Transverse colon (tissue), 4 donors: ENCODE results near the gene CYP2E1. TPM values are rescaled to one million over a fixed set of nuclear protein-coding genes. Genes with fewer than 3 reads are reported as not detected.
"Not testable (repeated sequence)": the region's sequence is repeated elsewhere in the genome, so short reads cannot be mapped to it uniquely, and the experiment has no call there.

Source experiments
- DNase-seq: peaks from one replicate; pipeline ENCODE4 v3.0.0-alpha.2; 2019
- H3K27ac ChIP-seq, 4 donors: fragments of 200-600 bp; sonication (generic); 2 replicates each; pipeline ENCODE4 v1.5.1; 2016 to 2018; ENCODE audit warnings: inconsistent platforms in 4 of 4
- H3K27me3 ChIP-seq: fragments of 200-600 bp; sonication (generic); 2 replicates; pipeline ENCODE4 v1.5.1; 2017; ENCODE audit warnings: inconsistent platforms
- H3K36me3 ChIP-seq, 4 donors: fragments of 200-600 bp; sonication (generic); 2 replicates each; pipeline ENCODE4 v1.5.1; 2017 to 2019; ENCODE audit warnings: inconsistent platforms in 4 of 4
- H3K4me1 ChIP-seq, 4 donors: fragments of 200-600 bp; sonication (generic); 2 replicates each; pipeline ENCODE4 v1.5.1; 2017 to 2020; ENCODE audit warnings: inconsistent platforms in 4 of 4
- H3K4me3 ChIP-seq, 4 donors: fragments of 200-600 bp; sonication (generic); 1 replicate in 1 of 4; 2 replicates in 3 of 4; pipeline versions ENCODE4 v1.5.1 to v1.6.1; 2017 to 2019; ENCODE audit warnings: inconsistent platforms in 4 of 4
- H3K9me3 ChIP-seq, 2 donors: fragments of 200-600 bp; sonication (generic); 2 replicates each; pipeline ENCODE4 v1.5.1; 2017 to 2019; ENCODE audit warnings: inconsistent platforms in 2 of 2
- CTCF ChIP-seq, 5 experiments: fragments of 200-600 bp in 3 of 5; fragments of 450-650 bp in 2 of 5; sonication (generic) in 3 of 5; IDR thresholded peaks; 1 replicate in 2 of 5; 2 replicates in 3 of 5; pipeline ENCODE4 v1.5.1; 2016 to 2017; ENCODE audit warnings: antibody characterized with exemption in 5 of 5, inconsistent platforms in 3 of 5, mild to moderate bottlenecking in 2 of 5, moderate library complexity in 1 of 5
- EP300 ChIP-seq: sonication (generic); formaldehyde crosslinking; IDR thresholded peaks from one replicate; pipeline ENCODE4 v1.6.1; 2017; ENCODE audit warnings: antibody characterized with exemption, low read depth
- POLR2A ChIP-seq: fragments of 450-650 bp; IDR thresholded peaks from one replicate; pipeline ENCODE4 v1.6.1; 2016; ENCODE audit warnings: antibody characterized with exemption, mild to moderate bottlenecking, moderate library complexity
- POLR2AphosphoS5 ChIP-seq, 3 donors: sonication (generic); formaldehyde crosslinking; IDR thresholded peaks; one replicate each; pipeline ENCODE4 v1.6.1; 2016; ENCODE audit warnings: antibody characterized with exemption in 3 of 3
- WGBS, 2 donors: methylation state at CpG; one replicate each; pipeline ENCODE4 v1.1.5; 2018; ENCODE audit warnings: low coverage in 1 of 2; 5-methylcytosine and 5-hydroxymethylcytosine counted together
- in situ Hi-C, 4 donors: fragments of 200-750 bp; cut with MboI; loops; one replicate each; pipeline versions ENCODE4 v1.15.0 to v1.15.1; 2017; ENCODE audit warnings: low sequenced_read_pairs in 3 of 4, low pct_ligation_motif_present in 1 of 4, low pct_unique_long_range_greater_than_20kb in 1 of 4
- intact Hi-C: fragments of 100-400 bp; cut with DNase I; formaldehyde crosslinking; loops from one replicate; pipeline ENCODE4 v1.15.1; 2023; ENCODE audit warnings: low total_unique reads
- total RNA-seq, 4 donors: library from RNA; depleted of rRNA; stranded (reverse); fragments of >200 nt; gene quantifications; one replicate each; pipeline ENCODE4 v1.1.0, GENCODE V29; 2016

Gene CYP2E1
- total RNA-seq, 4 donors from 2014 or later, result 0.64 to 3.4 (median 0.96) TPM; not detected in 1

- no peaks in the 10 kb centered on the region for H3K9me3 ChIP-seq
- no peaks in the 10 kb centered on the region for H3K4me1 ChIP-seq
- 80 to 84% methylated on average over 4 of the region's 4 CpGs for WGBS, 2 donors
- H3K27ac ChIP-seq, result no peak overlapping the region
- H3K4me3 ChIP-seq, result no peak overlapping the region
- intact Hi-C loops (no loop called here), in situ Hi-C loops (no loop called here)
- H3K36me3 ChIP-seq, result no peaks in the 10 kb centered on the region
- no peak for DNase-seq
- TF ChIP-seq CTCF (IDR thresholded peaks at IDR 0.05), result no peak
- no peak for TF ChIP-seq POLR2A
- no peak for TF ChIP-seq POLR2AphosphoS5 (IDR thresholded peaks at IDR 0.05)
- TF ChIP-seq EP300, result no peak
- no peaks in the 10 kb centered on the region for H3K27me3 ChIP-seq
These were observed 17.5 kb upstream of the CYP2E1 start for GRCh38 chr10:133509700-133510099.

GRCh38 chr10:133511408-133511807, 15.8 kb upstream of the CYP2E1 start:
- Histone ChIP-seq H3K27me3 (no peaks in the 10 kb centered on the region), H3K4me1 (no peaks in the 10 kb centered on the region), H3K27ac (no peak overlapping the region), H3K9me3 (no peaks in the 10 kb centered on the region), H3K4me3 (no peak overlapping the region), H3K36me3 (no peaks in the 10 kb centered on the region)
- no peak for DNase-seq
- in situ Hi-C loops, result no loop called here
- intact Hi-C loops, result no loop called here
- WGBS, 2 donors, result 87 to 88% methylated on average over 4 of the region's 4 CpGs
- TF ChIP-seq POLR2A (no peak), POLR2AphosphoS5 (IDR thresholded peaks at IDR 0.05) (no peak), CTCF (IDR thresholded peaks at IDR 0.05) (no peak), EP300 (no peak)

- Histone ChIP-seq H3K9me3 (no peaks in the 10 kb centered on the region), H3K27me3 (no peaks in the 10 kb centered on the region), H3K4me3 (no peak overlapping the region), H3K27ac (no peak overlapping the region), H3K4me1 (no peaks in the 10 kb centered on the region), H3K36me3 (no peaks in the 10 kb centered on the region)
- DNase-seq, result no peak
- 53 to 55% methylated on average over 4 of the region's 4 CpGs for WGBS, 2 donors
- in situ Hi-C loops, result no loop called here
- TF ChIP-seq EP300, result no peak
- intact Hi-C loops, result no loop called here
These were observed 15.1 kb upstream of the CYP2E1 start for GRCh38 chr10:133511907-133512528.

GRCh38 chr10:133515471-133515870, 11.7 kb upstream of the CYP2E1 start:
- TF ChIP-seq POLR2AphosphoS5 (IDR thresholded peaks at IDR 0.05) (no peak), EP300 (no peak), POLR2A (no peak), CTCF (IDR thresholded peaks at IDR 0.05) (no peak)
- 75 to 78% methylated on average over 4 of the region's 4 CpGs for WGBS, 2 donors
- peaks cover 0 to 6% (median 3%) of the 10 kb centered on the region in 4 donors for H3K4me1 ChIP-seq
- H3K4me3 ChIP-seq, result no peak overlapping the region
- no peak overlapping the region for H3K27ac ChIP-seq
- peaks cover 0 to 4% of the 10 kb centered on the region in 2 donors for H3K9me3 ChIP-seq
- H3K36me3 ChIP-seq, result no peaks in the 10 kb centered on the region
- intact Hi-C loops (no loop called here), in situ Hi-C loops (no loop called here)
- no peak for DNase-seq
- H3K27me3 ChIP-seq, result peaks cover 5% of the 10 kb centered on the region

GRCh38 chr10:133516057-133516456, 11.1 kb upstream of the CYP2E1 start:
- Histone ChIP-seq H3K4me3 (no peak overlapping the region), H3K9me3 (peaks cover 0 to 4% of the 10 kb centered on the region in 2 donors), H3K27ac (no peak overlapping the region), H3K4me1 (peaks cover 0 to 9% (median 4%) of the 10 kb centered on the region in 4 donors), H3K27me3 (peaks cover 5% of the 10 kb centered on the region), H3K36me3 (no peaks in the 10 kb centered on the region)
- in situ Hi-C loops, result no loop called here
- 54 to 59% methylated on average over 4 of the region's 4 CpGs for WGBS, 2 donors
- TF ChIP-seq EP300, result no peak
- no peak for TF ChIP-seq CTCF (IDR thresholded peaks at IDR 0.05)
- TF ChIP-seq POLR2A, result no peak
- TF ChIP-seq POLR2AphosphoS5 (IDR thresholded peaks at IDR 0.05), result no peak
- intact Hi-C loops, result no loop called here
- DNase-seq, result no peak

GRCh38 chr10:133518517-133518916, 8.6 kb upstream of the CYP2E1 start:
- WGBS, 2 donors, result 69 to 70% methylated on average over 2 to 5 of the region's 5 CpGs
- H3K4me3 ChIP-seq, result not testable (repeated sequence)

More at GRCh38 chr10:133518517-133518916, 8.6 kb upstream of the CYP2E1 start:
- H3K27me3 ChIP-seq, H3K9me3 ChIP-seq, in situ Hi-C loops, H3K27ac ChIP-seq, DNase-seq, H3K36me3 ChIP-seq, H3K4me1 ChIP-seq, intact Hi-C loops: not testable (repeated sequence)
